Neural crest cell (in vitro differentiated cells): ENCODE data around the gene SETD9. TPM values are rescaled to one million over a fixed set of nuclear protein-coding genes. Genes with fewer than 3 reads are reported as not detected.

ENCODE experiments used
- DNase-seq: peaks from one replicate; pipeline ENCODE4 v3.0.0; 2021; ENCODE audit warnings: low read depth, mixed read lengths, low spot score
- H3K27ac Mint-ChIP-seq: one replicate; pipeline ENCODE4 v1.8.0; 2021; ENCODE audit warnings: mild to moderate bottlenecking, mixed read lengths; ENCODE audit not compliant: unreplicated experiment
- H3K27me3 Mint-ChIP-seq: 2 replicates; pipeline ENCODE4 v1.8.0; 2021; ENCODE audit warnings: low read depth, mild to moderate bottlenecking, mixed read lengths
- H3K36me3 Mint-ChIP-seq: 2 replicates; pipeline ENCODE4 v1.8.0; 2021; ENCODE audit warnings: low read depth, mild to moderate bottlenecking, mixed read lengths
- H3K4me1 Mint-ChIP-seq: 2 replicates; pipeline ENCODE4 v1.8.0; 2021; ENCODE audit warnings: mixed read lengths
- H3K4me3 Mint-ChIP-seq: one replicate; pipeline ENCODE4 v1.8.0; 2021; ENCODE audit warnings: mild to moderate bottlenecking, mixed read lengths
- H3K9me3 Mint-ChIP-seq: 2 replicates; pipeline ENCODE4 v1.8.0; 2021; ENCODE audit warnings: mixed read lengths
- CTCF ChIP-seq: fragments of 200-600 bp; sonication (generic); conservative IDR thresholded peaks from 2 replicates; pipeline ENCODE4 v1.5.0; 2021; ENCODE audit warnings: antibody characterized with exemption, mild to moderate bottlenecking
- total RNA-seq: library from RNA; stranded (reverse); gene quantifications from 2 replicates; pipeline ENCODE4 v1.2.1, GENCODE V29; 2021

SETD9 gene
- total RNA-seq, 1 donor from 2014 or later, result 21.2 TPM

DNA sequence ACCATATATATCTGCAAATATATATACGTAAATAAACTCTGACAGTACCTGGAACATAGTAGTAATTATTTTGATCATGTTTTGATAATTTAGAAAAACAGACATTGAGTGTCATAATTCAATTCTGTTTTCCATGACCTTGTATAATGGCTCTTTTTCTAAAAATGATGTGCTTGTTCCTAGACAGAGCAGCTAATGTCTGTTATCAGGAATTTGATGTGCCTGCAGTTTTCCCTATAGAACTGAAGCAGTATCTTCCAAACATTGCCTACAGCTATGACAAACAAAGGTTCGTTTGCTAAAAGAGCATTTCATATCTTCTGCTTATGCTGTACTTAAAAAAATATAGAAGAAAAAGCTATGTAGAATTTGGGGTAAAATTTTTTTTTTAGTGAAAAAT is 5.3 kb downstream of the SETD9 start:
- Mint-ChIP-seq H3K27ac (no peak overlapping the region), H3K9me3 (no peaks in the 10 kb centered on the region), H3K4me3 (no peak overlapping the region), H3K4me1 (peaks cover 15% of the 10 kb centered on the region), H3K27me3 (no peaks in the 10 kb centered on the region), H3K36me3 (peaks cover 13% of the 10 kb centered on the region)
- no peak for DNase-seq
- no peak for TF ChIP-seq CTCF

DNA sequence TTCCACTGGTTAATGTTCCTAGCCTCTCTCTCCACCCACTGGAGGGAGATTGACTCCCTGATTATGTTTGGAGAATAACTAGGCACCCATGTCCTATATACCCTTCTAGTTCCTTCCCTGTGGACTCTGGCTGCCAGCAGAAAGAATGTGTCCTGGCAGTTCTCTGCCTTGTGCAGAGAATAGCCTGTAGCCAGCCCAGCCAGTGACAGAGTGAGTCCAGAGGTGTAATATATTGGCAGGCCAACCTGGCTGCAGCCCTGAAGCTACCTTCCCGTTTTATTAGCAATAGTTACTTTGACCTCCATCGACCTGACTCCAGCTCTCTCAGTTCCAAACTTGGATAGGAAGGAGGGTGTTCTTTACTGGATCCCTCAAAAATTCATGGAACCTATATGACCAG is 8.1 kb downstream of the SETD9 start:
- H3K36me3 Mint-ChIP-seq, result peaks cover 16% of the 10 kb centered on the region
- no peak overlapping the region for H3K4me3 Mint-ChIP-seq
- H3K27ac Mint-ChIP-seq, result no peak overlapping the region
- H3K27me3 Mint-ChIP-seq, result no peaks in the 10 kb centered on the region
- no peak for DNase-seq
- no peak for TF ChIP-seq CTCF
- H3K4me1 Mint-ChIP-seq, result no peaks in the 10 kb centered on the region
- no peaks in the 10 kb centered on the region for H3K9me3 Mint-ChIP-seq

DNA sequence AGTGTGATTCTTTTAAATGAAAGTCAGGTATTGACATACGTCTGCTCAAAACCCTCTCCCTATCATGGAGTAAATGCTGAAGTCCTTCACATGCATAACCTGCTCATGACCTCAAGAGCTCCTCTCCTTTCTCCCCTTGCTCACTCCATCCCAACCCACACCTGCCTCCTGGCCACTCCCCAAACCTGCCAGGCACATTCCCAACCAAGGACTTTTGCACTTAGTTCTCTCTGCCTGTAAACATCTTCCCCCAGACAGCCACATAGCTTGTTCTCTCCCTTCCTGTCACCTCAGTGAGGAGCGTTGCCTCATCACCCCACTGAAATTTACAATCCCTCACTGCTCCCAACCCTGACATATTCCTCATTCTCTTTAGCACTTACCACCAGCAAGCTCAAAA is 8.7 kb downstream of the SETD9 start:
- Mint-ChIP-seq H3K36me3 (peaks cover 18% of the 10 kb centered on the region), H3K27ac (no peak overlapping the region), H3K4me1 (no peaks in the 10 kb centered on the region), H3K4me3 (no peak overlapping the region), H3K27me3 (no peaks in the 10 kb centered on the region), H3K9me3 (no peaks in the 10 kb centered on the region)
- no peak for TF ChIP-seq CTCF
- no peak for DNase-seq

- Mint-ChIP-seq H3K36me3 (peaks cover 31% of the 10 kb centered on the region), H3K27ac (no peak overlapping the region), H3K4me3 (no peak overlapping the region), H3K27me3 (no peaks in the 10 kb centered on the region), H3K9me3 (no peaks in the 10 kb centered on the region), H3K4me1 (no peaks in the 10 kb centered on the region)
- TF ChIP-seq CTCF, result no peak
- DNase-seq, result no peak
Observed at GRCh38 chr5:56919942-56920662, 10.7 kb downstream of the SETD9 start.

DNA sequence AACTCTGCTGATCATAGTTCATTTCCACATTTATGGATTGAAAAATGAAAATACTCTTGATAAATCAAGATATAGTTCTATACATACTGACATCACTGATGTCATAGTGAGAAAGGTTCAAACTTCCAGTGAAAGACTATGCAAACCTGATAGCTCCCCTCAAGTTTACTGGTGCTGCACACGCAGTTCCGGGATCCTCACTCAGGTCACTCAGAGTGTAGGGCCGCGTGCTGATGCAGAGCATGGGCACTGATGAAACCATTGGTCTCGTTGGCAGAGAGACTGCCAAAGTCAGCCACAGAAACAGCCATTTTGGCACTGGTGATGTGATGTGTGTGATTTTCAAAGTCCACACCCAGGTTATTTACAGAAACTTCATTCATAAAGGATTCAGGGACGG is 13.5 kb downstream of the SETD9 start:
- Mint-ChIP-seq H3K27me3 (no peaks in the 10 kb centered on the region), H3K4me1 (no peaks in the 10 kb centered on the region), H3K4me3 (no peak overlapping the region), H3K9me3 (peaks cover 2% of the 10 kb centered on the region), H3K27ac (no peak overlapping the region), H3K36me3 (peaks cover 52% of the 10 kb centered on the region)
- no peak for TF ChIP-seq CTCF
- no peak for DNase-seq
